AG10803 (cell line): ENCODE results near the gene TBC1D22A.

Source experiments
- DNase-seq: peaks from one replicate; pipeline ENCODE4 v3.0.0; 2010; ENCODE audit warnings: low read depth
- H3K4me3 ChIP-seq: 2 replicates; pipeline ENCODE4 v1.5.1; 2011; ENCODE audit warnings: mild to moderate bottlenecking, low read length, control low read depth
- CTCF ChIP-seq: conservative IDR thresholded peaks from 2 replicates; pipeline ENCODE4 v1.5.1; 2011; ENCODE audit warnings: mild to moderate bottlenecking, low read length, control low read depth, inconsistent platforms

The TBC1D22A gene

GRCh38 chr22:46865052-46865434, 102.6 kb downstream of the TBC1D22A start:
- no peak overlapping the region for H3K4me3 ChIP-seq
- DNase-seq: no peak

DNA sequence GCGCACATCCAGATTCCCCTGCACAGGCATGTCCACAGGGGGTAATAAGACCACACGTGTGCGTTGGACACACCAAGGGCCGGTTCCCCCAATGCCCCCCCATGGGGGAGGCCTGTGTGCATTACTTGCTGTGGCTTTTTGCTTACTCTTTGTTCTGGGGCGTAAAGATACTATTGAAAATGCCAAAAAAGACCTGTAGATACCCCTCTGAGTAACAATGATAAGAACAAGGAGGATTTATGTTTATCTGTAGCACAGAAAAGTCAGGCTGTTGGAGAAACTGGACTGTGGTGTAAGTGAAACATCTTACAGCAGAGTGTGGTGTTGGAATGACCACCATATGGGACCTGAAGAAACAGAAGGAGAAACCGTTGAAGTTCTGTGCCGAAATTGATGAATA, 103.2 kb downstream of the TBC1D22A start:
- H3K4me3 ChIP-seq: no peak overlapping the region
- TF ChIP-seq CTCF: no peak

More at GRCh38 chr22:46865052-46865434, 102.6 kb downstream of the TBC1D22A start:
- TF ChIP-seq CTCF: no peak

GRCh38 chr22:46866591-46866990, 104.1 kb downstream of the TBC1D22A start:
- peak overlapping the region; percentile 16 for H3K4me3 ChIP-seq
- DNase-seq: peak; percentile 96
- no peak for TF ChIP-seq CTCF

More for the DNA sequence above, 103.2 kb downstream of the TBC1D22A start:
- DNase-seq: no peak

DNA sequence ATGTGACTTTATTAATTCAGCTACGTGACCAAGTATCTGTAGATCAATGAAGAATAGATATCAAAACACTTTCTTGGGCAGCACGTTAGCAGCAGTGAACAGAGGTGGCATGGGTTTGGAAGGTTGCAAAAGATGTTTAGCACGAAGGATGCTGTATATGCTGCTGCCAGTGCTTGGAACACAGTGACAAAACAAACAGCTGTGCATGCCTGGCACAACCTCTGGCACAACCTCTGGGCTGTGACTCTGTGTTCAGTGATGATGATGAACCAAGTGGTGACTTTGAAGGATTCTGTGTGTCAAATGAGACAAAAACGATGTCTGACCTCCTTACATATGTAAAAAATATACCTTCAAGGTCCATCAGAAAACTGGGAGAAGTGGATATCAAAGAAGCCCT, 104.7 kb downstream of the TBC1D22A start:
- no peak for DNase-seq
- no peak for TF ChIP-seq CTCF
- H3K4me3 ChIP-seq: peak overlapping the region; percentile 16

GRCh38 chr22:46869329-46869728, 106.9 kb downstream of the TBC1D22A start:
- no peak for TF ChIP-seq CTCF
- no peak overlapping the region for H3K4me3 ChIP-seq
- no peak for DNase-seq

DNA sequence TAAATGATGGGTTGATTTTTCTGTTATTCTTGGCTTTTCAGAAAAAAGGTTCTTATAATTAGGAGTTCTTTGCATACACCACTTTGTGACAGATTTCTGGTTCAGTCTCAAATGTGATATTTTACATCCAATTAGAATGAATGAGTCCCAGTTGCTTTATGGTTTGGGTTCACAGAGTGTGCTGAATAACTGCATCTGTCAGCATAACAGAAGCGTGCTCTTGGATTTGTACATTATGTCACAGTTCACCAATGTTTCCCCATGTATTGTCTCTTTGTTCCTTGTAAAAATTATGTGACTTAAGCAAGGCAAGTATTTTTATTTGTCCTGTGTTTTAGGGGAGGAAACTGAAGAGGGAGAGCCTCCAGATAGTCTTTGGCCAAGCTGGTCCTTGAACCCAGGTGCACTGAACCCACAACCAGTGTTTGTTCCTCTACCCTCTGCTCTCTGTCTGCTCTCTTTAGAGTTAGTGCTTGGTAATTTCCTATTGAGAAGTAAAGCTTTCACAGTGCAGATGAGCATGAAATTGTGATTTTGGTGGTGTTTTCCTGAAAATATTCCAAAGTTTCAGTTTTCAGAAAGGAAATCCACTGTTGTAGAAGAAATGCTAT, 107.5 kb downstream of the TBC1D22A start:
- no peak overlapping the region for H3K4me3 ChIP-seq
- no peak for DNase-seq
- TF ChIP-seq CTCF: no peak

DNA sequence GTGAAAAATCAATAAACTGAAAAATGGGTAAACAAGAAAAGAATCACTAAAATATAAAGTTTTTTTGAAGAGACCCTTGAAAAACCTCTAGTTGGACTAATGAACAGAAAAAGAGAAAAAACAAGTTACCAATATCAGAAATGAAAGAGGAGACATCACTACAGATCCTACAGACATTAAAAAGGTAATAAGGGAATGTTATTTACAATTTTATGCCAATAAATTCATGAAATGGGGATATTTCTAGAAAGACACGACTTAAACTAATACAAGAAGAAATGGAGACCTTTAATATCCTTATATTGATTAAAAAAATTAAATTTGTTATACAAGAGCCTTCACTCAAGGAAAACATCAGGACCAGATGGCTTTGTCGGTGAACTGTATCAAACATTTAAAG, 109.4 kb downstream of the TBC1D22A start:
- no peak for DNase-seq
- TF ChIP-seq CTCF: no peak
- H3K4me3 ChIP-seq: no peak overlapping the region
